Activated T-cell treated with anti-CD3 and anti-CD28 coated beads, Interleukin-2, amount 50 U/mL, for 24 hours (primary cell): ENCODE results near the gene GLT6D1.
"Not testable (repeated sequence)": the region's sequence is repeated elsewhere in the genome, so short reads cannot be mapped to it uniquely, and the experiment has no call there.

Experiments used
- DNase-seq: peaks from one replicate; pipeline ENCODE4 v3.0.0-alpha.2; 2020
- H3K27ac Mint-ChIP-seq: 2 replicates; pipeline ENCODE4 v1.8.0; 2020; ENCODE audit warnings: mild to moderate bottlenecking, mixed read lengths
- H3K27me3 Mint-ChIP-seq: 2 replicates; pipeline ENCODE4 v1.8.0; 2020; ENCODE audit warnings: mixed read lengths
- H3K36me3 Mint-ChIP-seq: 2 replicates; pipeline ENCODE4 v1.8.0; 2020; ENCODE audit warnings: low read depth, mixed read lengths
- H3K4me1 Mint-ChIP-seq: 2 replicates; pipeline ENCODE4 v1.8.0; 2020; ENCODE audit warnings: low read depth, mixed read lengths
- H3K4me3 Mint-ChIP-seq: 2 replicates; pipeline ENCODE4 v1.8.0; 2020; ENCODE audit warnings: mild to moderate bottlenecking, moderate library complexity, mixed read lengths
- H3K9me3 Mint-ChIP-seq: 2 replicates; pipeline ENCODE4 v1.8.0; 2020; ENCODE audit warnings: mixed read lengths

The GLT6D1 gene

GRCh38 chr9:135639196-135639595 is at the start of gene GLT6D1:
GLT6D1 (minus strand) TSS chr9:135639540; CDS start chr9:135639187, 353 bp downstream.
- Mint-ChIP-seq H3K4me1 (no peaks in the 10 kb centered on the region), H3K27ac (no peak within 1 kb of the TSS), H3K27me3 (peaks cover 49% of the 10 kb centered on the region), H3K36me3 (no peaks in the 10 kb centered on the region), H3K4me3 (no peak within 1 kb of the TSS), H3K9me3 (peaks cover 2% of the 10 kb centered on the region)
- DNase-seq = no peak

- H3K9me3 Mint-ChIP-seq = no peaks in the 10 kb centered on the region
- no peak overlapping the region for H3K27ac Mint-ChIP-seq
- H3K27me3 Mint-ChIP-seq = peaks cover 6% of the 10 kb centered on the region
- no peak for DNase-seq
- H3K4me1 Mint-ChIP-seq = no peaks in the 10 kb centered on the region
- H3K36me3 Mint-ChIP-seq = no peaks in the 10 kb centered on the region
- H3K4me3 Mint-ChIP-seq = no peak overlapping the region
Measured at GRCh38 chr9:135689011-135689410, 49.7 kb upstream of the GLT6D1 start.

GRCh38 chr9:135687216-135687615 is 47.9 kb upstream of the GLT6D1 start:
- no peaks in the 10 kb centered on the region for H3K36me3 Mint-ChIP-seq
- H3K9me3 Mint-ChIP-seq = no peaks in the 10 kb centered on the region

GRCh38 chr9:135684691-135685090 is 45.4 kb upstream of the GLT6D1 start:
- Mint-ChIP-seq H3K4me1 (no peaks in the 10 kb centered on the region), H3K27me3 (peaks cover 12% of the 10 kb centered on the region), H3K4me3 (no peak overlapping the region), H3K36me3 (no peaks in the 10 kb centered on the region), H3K9me3 (no peaks in the 10 kb centered on the region), H3K27ac (no peak overlapping the region)
- no peak for DNase-seq

More at GRCh38 chr9:135687216-135687615, 47.9 kb upstream of the GLT6D1 start:
- no peak overlapping the region for H3K27ac Mint-ChIP-seq
- no peak overlapping the region for H3K4me3 Mint-ChIP-seq
- no peak for DNase-seq
- H3K27me3 Mint-ChIP-seq = peaks cover 12% of the 10 kb centered on the region
- no peaks in the 10 kb centered on the region for H3K4me1 Mint-ChIP-seq

- peaks cover 10% of the 10 kb centered on the region for H3K27me3 Mint-ChIP-seq
- no peak overlapping the region for H3K27ac Mint-ChIP-seq
- no peak overlapping the region for H3K4me3 Mint-ChIP-seq
- DNase-seq = no peak
- H3K4me1 Mint-ChIP-seq = no peaks in the 10 kb centered on the region
- no peaks in the 10 kb centered on the region for H3K9me3 Mint-ChIP-seq
- no peaks in the 10 kb centered on the region for H3K36me3 Mint-ChIP-seq
Measured at GRCh38 chr9:135683401-135684034, 44.2 kb upstream of the GLT6D1 start.

GRCh38 chr9:135681161-135681560 is 41.8 kb upstream of the GLT6D1 start:
- no peak overlapping the region for H3K27ac Mint-ChIP-seq
- DNase-seq = no peak
- H3K4me3 Mint-ChIP-seq = no peak overlapping the region
- H3K4me1 Mint-ChIP-seq = no peaks in the 10 kb centered on the region
- H3K27me3 Mint-ChIP-seq = peaks cover 10% of the 10 kb centered on the region
- no peaks in the 10 kb centered on the region for H3K9me3 Mint-ChIP-seq
- no peaks in the 10 kb centered on the region for H3K36me3 Mint-ChIP-seq

- no peak overlapping the region for H3K4me3 Mint-ChIP-seq
- peaks cover 10% of the 10 kb centered on the region for H3K27me3 Mint-ChIP-seq
- DNase-seq = no peak
- H3K27ac Mint-ChIP-seq = no peak overlapping the region
- H3K36me3 Mint-ChIP-seq = no peaks in the 10 kb centered on the region
- no peaks in the 10 kb centered on the region for H3K9me3 Mint-ChIP-seq
- no peaks in the 10 kb centered on the region for H3K4me1 Mint-ChIP-seq
Measured at GRCh38 chr9:135680056-135680455, 40.7 kb upstream of the GLT6D1 start.

GRCh38 chr9:135678236-135679017 is 39.1 kb upstream of the GLT6D1 start:
- H3K4me1 Mint-ChIP-seq = no peaks in the 10 kb centered on the region
- H3K9me3 Mint-ChIP-seq = no peaks in the 10 kb centered on the region
- no peak overlapping the region for H3K27ac Mint-ChIP-seq
- no peak overlapping the region for H3K4me3 Mint-ChIP-seq
- H3K27me3 Mint-ChIP-seq = peaks cover 4% of the 10 kb centered on the region
- H3K36me3 Mint-ChIP-seq = no peaks in the 10 kb centered on the region
- DNase-seq = no peak

- H3K36me3 Mint-ChIP-seq = no peaks in the 10 kb centered on the region
- H3K27me3 Mint-ChIP-seq = peaks cover under 1% of the 10 kb centered on the region
- DNase-seq = no peak
- no peak overlapping the region for H3K27ac Mint-ChIP-seq
- H3K9me3 Mint-ChIP-seq = no peaks in the 10 kb centered on the region
- H3K4me1 Mint-ChIP-seq = no peaks in the 10 kb centered on the region
- H3K4me3 Mint-ChIP-seq = no peak overlapping the region
Measured at GRCh38 chr9:135677641-135678168, 38.4 kb upstream of the GLT6D1 start.

- H3K36me3 Mint-ChIP-seq = no peaks in the 10 kb centered on the region
- H3K4me1 Mint-ChIP-seq = no peaks in the 10 kb centered on the region
- no peak overlapping the region for H3K4me3 Mint-ChIP-seq
- no peaks in the 10 kb centered on the region for H3K9me3 Mint-ChIP-seq
- no peak overlapping the region for H3K27ac Mint-ChIP-seq
- no peaks in the 10 kb centered on the region for H3K27me3 Mint-ChIP-seq
- no peak for DNase-seq
Measured at GRCh38 chr9:135676891-135677290, 37.6 kb upstream of the GLT6D1 start.

GRCh38 chr9:135674977-135675376 is 35.6 kb upstream of the GLT6D1 start:
- Mint-ChIP-seq H3K27ac (no peak overlapping the region), H3K36me3 (no peaks in the 10 kb centered on the region)

GRCh38 chr9:135673941-135674340 is 34.6 kb upstream of the GLT6D1 start:
- no peak for DNase-seq
- no peak overlapping the region for H3K27ac Mint-ChIP-seq
- H3K36me3 Mint-ChIP-seq = no peaks in the 10 kb centered on the region
- H3K4me1 Mint-ChIP-seq = no peaks in the 10 kb centered on the region
- H3K4me3 Mint-ChIP-seq = no peak overlapping the region
- no peaks in the 10 kb centered on the region for H3K27me3 Mint-ChIP-seq
- H3K9me3 Mint-ChIP-seq = no peaks in the 10 kb centered on the region

More at GRCh38 chr9:135674977-135675376, 35.6 kb upstream of the GLT6D1 start:
- Mint-ChIP-seq H3K4me1 (no peaks in the 10 kb centered on the region), H3K27me3 (no peaks in the 10 kb centered on the region), H3K4me3 (no peak overlapping the region), H3K9me3 (no peaks in the 10 kb centered on the region)
- DNase-seq = no peak

GRCh38 chr9:135672786-135673185 is 33.4 kb upstream of the GLT6D1 start:
- H3K36me3 Mint-ChIP-seq, H3K27ac Mint-ChIP-seq, H3K4me3 Mint-ChIP-seq, DNase-seq, H3K4me1 Mint-ChIP-seq, H3K9me3 Mint-ChIP-seq, H3K27me3 Mint-ChIP-seq: not testable (repeated sequence)

GRCh38 chr9:135671591-135672041 is 32.3 kb upstream of the GLT6D1 start:
- no peaks in the 10 kb centered on the region for H3K36me3 Mint-ChIP-seq
- no peaks in the 10 kb centered on the region for H3K4me1 Mint-ChIP-seq
- no peak for DNase-seq
- no peak overlapping the region for H3K4me3 Mint-ChIP-seq
- H3K9me3 Mint-ChIP-seq = peaks cover 2% of the 10 kb centered on the region
- H3K27me3 Mint-ChIP-seq = no peaks in the 10 kb centered on the region
- H3K27ac Mint-ChIP-seq = no peak overlapping the region
